ENCODE measurements around the gene WNT7B.

Gene WNT7B

GRCh38 chr22:45922661-45923060 is 54.3 kb downstream of the WNT7B start:
- no peak for DNase-seq

- DNase-seq: no peak
Measured at GRCh38 chr22:45922256-45922655, 54.7 kb downstream of the WNT7B start.

- no peak for DNase-seq
Measured at GRCh38 chr22:45919504-45920286, 57.3 kb downstream of the WNT7B start.

DNA sequence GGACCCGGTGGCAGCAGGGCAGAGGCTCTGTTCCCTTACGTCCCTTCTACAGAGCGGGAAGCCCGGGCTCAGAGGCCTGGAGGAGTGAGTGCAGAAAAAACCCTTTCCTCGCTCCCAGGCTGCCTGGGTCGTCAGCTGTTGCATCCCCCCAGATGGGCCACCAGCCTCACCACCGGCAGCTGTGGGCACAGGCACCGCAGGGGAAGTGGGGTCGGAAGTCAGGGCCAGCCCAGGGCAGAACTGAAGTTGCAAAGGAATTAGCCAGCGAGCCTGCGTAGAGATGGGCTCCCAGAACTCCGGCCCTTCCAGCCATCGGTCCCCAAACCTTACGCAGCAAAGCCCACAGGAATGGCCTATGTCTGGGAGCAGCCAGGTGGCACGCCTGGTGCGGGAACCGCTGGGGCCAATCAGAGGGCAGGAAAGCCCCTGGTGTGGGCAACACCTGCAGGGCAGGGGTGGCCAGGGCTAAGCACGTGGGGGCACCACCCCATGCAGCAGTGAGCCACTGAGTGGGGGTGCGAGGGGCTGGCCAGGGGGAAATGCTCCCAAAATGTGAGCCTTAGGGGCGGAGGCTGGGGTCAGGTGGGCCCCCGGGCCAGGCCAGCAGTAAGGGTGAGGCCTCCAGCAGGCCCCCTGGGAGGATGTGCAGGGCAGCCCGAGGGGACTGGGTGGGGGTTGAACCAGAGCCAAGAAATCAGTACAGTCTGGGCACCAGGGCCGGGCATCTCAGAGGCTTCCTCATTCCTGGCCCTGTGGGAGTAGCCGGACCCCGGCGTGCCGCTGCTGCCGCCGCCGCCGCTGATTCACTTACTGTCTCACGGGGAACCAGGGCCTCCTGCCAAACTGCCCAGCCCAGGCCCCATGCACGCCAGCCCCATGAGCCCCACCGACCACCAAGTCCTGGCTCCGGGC is 58.2 kb downstream of the WNT7B start:
- peak; percentile 9 for DNase-seq

DNA sequence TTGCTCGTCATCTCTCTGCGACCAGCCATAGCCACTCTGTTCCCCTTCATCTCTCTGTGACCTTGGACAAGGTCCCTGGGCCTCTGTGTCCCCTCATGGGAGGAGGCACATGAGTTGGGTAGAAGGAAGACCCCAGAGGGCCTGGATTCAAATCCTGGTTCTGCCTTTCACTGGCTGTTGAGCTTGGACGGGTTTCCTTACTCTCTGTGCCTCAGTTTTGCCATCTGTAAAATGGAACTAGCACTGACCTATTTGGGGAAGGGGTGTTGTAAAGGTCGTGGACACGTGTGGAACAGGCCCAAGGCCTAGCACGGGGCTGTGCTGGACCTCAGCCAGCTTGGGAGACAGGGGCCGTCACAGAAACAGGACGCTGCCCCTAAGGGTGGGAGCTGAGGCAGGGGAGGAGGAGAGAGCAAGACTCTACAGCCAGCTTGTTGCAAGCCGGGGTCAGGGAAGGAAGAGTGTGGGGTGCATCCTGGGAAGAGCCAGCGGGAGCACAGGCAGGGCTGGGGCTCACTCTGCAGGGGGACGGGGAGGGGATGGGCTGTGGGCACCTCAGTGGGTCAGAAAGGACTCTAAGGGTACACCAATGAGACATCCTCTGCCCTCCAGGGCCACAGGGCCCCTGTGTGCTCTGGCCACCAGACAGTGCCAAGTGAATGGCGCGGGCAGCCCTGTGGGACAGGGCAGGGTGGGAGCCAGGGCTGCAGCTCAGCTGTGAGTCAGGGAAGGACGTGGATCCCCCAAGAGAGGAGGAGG is 59.1 kb downstream of the WNT7B start:
- DNase-seq: no peak

DNA sequence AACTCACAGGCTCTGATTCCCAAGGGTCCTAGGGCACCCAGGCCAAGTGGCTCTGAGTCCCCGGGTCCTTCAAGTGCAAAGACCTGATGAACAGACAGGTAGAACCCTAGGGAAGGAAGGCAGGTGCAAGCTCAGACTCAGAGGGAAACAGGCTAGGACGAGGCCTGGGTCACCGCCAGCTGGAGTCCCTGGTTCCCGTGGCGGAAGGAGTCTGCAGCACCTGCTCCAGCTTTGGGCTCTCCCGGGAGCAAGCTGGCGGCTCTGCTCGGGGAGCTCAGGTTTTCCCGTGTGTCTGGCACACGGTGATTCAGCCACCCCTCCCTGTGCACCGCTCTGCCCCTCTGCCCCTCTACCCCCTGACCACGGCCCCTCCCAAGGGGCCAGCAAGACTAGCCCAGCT is 59.8 kb downstream of the WNT7B start:
- DNase-seq: no peak

- DNase-seq: no peak
Measured at GRCh38 chr22:45916515-45916914, 60.4 kb downstream of the WNT7B start.

- no peak for DNase-seq
Measured at GRCh38 chr22:45915841-45916240, 61.1 kb downstream of the WNT7B start.

GRCh38 chr22:45915151-45915550 is 61.8 kb downstream of the WNT7B start:
- DNase-seq: no peak

GRCh38 chr22:45914309-45914708 is 62.7 kb downstream of the WNT7B start:
- DNase-seq: no peak

- no peak for DNase-seq
Measured at GRCh38 chr22:45912910-45913309, 64.1 kb downstream of the WNT7B start.

DNA sequence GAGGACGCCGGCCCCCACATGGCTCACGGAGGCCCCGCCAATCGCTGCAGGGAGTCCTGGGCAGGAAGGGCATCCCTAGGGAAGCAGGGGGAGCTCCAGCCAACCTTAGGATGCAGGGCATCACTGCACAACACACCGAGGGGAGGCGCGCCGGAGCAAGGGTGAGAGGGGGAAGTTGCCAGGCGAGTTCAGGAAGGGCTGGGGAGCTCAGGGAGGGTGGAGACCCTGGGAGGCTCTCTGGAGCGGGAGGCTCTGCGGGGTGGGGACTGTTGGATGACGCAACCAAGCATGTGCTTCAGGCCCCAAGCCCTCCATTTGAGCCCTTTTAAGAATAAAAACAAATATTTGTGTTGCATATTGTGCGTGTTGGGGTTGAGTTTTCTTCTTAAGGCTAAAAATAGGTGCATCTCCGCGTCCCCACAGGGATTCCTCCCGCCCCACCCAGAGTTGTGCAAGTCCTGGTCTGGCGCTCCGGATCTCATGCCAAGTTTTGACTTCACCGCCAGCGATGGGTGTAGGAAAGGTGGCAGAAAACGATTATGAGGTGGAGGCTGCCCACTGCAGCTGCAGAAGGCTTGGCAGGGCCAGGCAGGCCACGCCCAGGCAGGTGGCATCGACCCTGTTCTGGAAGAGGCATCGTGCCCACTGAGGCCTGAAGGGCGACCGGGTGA is 65.2 kb downstream of the WNT7B start:
- DNase-seq: peak; percentile 35

- DNase-seq: no peak
Measured at GRCh38 chr22:45910928-45911467, 66.0 kb downstream of the WNT7B start.

DNA sequence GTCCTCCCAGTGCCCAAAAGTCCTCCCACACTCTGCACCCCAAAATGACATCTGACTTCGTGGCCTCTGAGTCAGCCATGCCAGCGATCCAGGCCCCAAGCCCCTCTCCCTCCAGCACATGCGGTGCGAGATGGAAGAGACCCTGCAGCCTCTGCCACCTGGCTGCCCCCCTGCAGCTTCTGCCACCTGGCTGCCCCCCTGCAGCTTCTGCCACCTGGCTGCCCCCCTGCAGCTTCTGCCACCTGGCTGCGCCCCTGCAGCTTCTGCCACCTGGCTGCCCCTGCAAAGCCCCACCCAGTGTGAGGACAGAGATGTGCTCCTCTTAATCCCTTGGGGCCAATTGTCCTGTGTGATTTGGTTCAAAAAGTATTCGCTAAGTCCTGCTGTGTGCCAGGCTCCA is 68.0 kb downstream of the WNT7B start:
- DNase-seq: no peak

GRCh38 chr22:45907996-45908395 is 69.0 kb downstream of the WNT7B start:
- no peak for DNase-seq

GRCh38 chr22:45907378-45907777 is 69.6 kb downstream of the WNT7B start:
- no peak for DNase-seq

- DNase-seq: no peak
Measured at GRCh38 chr22:45906946-45907345, 70.0 kb downstream of the WNT7B start.

DNA sequence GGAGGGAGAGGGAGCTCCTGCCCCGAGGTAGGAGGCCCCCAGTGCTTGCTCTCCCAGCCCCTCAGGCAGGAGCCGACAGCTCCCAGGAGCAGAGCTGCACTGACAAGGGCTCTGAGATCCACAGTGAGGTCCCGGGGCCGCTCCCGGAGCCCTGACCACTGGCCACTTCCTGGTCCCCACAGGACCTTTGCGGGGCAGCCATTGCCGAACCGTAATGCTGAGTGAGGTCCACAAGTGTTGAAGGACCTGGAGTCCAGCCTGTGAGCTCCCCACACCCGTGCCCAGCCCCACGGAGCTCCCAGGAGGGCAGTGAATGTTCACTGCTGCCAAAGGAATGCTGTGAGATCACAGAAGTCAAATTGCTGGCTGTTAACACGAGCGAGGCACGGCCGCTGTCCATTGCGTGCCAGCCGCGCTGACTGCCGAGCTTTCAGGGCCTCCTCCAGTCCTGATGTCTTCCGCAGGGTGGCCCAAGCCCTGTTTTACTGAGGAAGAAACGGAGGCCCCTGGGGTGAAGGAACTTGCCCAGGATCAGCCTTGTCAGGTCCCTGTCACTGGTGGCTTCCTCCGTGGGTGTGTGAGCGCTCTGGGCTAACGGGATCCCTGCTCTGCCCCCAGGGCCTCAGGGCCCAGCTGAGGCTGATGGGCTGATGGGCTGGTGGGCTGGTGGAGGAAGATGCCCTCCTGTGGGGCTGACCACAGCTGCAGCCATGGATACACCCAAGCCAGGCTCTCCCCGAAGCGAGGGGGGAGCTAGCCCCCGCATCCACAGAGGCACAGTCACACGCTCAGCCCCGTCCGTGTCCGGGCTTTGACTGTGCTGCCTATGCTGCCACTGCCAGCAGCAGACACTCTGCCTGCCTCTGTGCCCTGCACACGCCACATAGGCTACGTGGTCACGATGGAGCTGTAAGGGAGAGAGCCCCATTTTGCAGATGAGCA is 70.8 kb downstream of the WNT7B start:
- no peak for DNase-seq

- DNase-seq: no peak
Measured at GRCh38 chr22:45905326-45905923, 71.5 kb downstream of the WNT7B start.

GRCh38 chr22:45904236-45904635 is 72.7 kb downstream of the WNT7B start:
- no peak for DNase-seq
